OCI-M2 (cell line): ENCODE data around the gene ERC2.

Experiments
- DNase-seq: peaks from one replicate; lab custom pipeline; 2025; ENCODE audit not compliant: unreplicated experiment; lab: John Stamatoyannopoulos, UW

Gene ERC2

DNA sequence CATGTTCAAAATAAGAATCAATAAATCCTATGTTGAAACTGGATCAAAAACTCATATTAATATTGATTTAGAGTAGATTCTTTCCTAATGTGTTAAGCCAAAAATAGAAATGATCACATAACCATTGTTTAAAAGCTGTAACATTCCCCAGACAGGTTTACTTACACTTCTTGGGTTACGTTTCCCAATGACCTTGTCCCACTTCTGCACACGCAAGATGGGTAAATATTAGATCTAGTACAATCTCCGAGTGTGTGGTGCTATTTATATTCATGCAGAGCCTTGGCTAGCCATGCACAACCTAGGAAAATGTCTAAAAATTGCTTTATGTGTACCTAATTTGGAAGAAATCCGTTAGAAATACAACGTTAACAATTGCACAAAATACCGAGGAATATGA, 39.6 kb downstream of the ERC2 start:
- DNase-seq: no peak

DNA sequence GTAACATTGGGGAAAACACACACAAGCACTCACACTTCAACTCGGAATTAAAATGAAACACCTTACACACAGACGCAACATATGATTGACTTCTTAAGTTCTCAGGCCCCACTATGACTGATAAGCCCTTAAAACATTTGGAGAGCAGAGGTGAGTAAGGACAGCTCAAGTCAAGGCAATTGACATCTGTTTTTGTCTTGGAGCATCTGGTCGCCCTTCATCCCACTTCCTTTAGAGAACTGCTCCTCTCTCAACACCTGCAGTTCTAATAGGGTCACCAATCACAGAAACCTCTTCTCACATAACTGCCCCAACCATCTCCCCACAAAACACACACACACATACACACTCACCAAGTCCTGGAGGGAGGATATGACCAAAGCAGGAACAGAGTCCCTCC, 43.4 kb downstream of the ERC2 start:
- DNase-seq: no peak

DNA sequence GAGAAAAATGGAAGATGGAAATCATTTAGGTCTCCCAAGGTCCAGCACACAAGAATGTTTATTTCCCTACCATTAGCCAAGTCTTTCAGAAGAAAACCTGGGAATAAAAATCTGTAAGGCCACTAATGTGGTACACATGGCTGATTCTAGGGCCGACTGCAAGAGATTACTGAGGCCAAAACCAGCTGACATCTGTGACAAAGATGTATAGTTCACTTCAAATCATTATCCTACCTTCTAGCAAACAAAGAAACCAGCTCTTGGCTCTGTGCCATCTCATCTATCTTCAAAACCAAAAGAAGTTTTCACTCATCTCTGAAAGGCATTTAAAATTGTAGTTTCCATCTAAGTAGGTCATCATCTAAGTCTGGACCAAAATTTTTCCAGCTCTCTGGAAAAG, 43.9 kb downstream of the ERC2 start:
- no peak for DNase-seq

DNA sequence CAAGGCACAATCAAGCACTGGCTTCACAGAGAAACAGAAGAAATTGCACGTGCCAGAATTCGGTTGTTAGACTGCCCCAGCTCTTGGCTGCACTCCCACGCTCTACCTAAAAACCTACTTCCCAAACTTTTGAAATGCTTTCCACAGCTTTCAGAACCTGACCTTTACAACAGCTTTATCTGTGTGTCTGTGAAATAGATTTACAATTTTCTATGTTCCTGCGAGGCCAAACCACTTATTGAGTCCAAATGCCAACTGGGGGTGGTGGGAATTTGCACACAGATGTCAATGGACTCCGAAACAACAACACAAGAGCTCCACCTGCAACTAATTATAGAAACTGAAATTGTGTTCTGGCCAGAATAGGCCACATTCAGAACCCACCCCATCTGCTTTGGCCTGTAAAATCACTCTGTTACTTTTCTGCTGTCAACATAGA, 44.6 kb downstream of the ERC2 start:
- DNase-seq: no peak

DNA sequence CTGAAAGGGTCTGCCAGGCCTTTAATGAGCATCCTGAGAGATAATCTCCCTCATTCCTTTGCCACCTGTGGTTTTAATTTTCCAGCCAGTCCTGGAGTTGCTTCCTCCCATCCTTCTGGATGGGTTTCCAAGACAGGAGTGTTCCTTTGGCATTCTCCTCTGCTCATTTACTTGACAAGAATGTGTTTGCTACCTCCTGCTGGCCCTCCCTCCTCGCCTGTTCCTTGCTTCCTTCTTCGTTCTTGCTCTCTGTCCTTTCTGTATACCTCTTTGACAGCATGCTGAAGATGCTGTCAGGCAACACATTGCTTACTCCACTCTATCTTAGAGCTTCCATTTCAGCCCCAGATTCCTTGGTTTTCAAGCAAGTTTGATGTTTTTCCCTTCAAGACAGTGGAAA, 46.0 kb downstream of the ERC2 start:
- no peak for DNase-seq

DNA sequence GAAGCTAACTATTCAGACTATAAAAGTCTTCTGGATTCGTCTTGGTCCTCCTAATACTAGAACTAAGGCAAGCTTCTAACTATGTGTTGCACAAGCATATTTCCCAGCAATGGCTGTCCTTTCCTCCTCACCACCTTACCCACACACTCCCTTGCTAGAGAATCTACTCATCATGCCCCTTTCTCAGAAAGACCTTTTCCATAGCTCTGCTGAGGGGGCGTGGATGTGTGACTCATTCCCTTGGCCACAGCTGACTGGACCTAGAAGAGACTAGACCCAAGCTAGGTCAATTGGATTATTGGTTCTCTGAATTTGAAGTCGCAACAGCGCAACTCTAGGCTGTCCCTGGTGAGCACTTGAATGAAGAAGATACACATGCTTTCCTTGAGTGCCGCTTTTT, 47.1 kb downstream of the ERC2 start:
- DNase-seq: no peak

DNA sequence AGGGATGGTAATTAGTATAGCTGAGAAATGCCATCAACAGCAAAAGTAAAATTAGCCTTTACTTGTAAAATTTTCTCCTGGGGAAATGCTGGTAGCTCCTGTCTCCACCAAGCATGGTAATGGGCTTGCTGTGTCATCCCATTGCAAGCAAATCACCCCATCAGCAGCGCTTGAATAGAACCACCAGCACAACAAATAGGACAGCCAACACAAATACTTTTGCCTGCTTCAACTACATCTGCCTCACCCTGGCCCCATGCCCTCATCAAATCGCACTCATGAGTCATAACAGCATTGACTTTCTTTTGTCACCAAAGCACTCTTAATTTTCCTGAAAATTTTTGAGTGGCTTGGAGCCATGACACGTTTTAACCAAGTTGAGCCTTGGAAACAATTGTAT, 52.6 kb downstream of the ERC2 start:
- DNase-seq: no peak

DNA sequence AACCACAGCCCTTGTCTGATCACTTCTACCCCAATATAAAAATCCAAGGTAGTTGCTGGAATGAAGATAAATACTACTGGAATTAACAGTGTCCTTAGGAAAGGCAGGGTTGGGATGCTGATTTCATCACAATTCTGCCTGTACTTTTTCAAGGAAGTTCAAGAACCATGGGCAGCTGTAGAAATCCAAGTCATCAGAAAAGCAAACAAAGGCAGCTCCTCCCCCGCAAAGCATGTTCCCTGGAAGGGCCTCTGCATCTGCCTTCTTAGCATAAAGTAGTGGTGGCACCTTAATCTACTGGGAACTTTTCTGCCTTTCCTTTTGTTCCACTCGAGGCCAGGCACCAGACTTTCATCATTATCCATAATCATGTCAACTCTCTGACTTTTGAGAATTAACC, 54.4 kb downstream of the ERC2 start:
- DNase-seq: no peak

DNA sequence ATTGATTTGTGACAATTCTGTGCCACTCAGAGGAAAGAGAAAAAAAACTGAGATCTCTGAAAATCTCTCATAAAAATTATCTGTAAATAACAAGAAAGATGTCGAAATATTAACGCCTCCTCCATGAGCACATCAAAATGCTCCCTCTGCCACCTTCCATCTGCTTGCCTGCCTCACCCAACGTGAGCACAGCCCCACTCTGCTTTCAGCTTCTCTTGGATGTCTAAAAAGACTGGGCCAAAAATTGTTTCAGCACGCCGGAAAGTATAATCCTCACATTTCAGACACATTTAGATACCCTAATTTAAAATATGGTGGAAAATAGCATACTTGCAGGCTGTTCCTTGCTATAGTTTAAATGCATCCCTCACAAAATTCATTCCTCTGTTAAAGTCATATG, 57.1 kb downstream of the ERC2 start:
- no peak for DNase-seq

DNA sequence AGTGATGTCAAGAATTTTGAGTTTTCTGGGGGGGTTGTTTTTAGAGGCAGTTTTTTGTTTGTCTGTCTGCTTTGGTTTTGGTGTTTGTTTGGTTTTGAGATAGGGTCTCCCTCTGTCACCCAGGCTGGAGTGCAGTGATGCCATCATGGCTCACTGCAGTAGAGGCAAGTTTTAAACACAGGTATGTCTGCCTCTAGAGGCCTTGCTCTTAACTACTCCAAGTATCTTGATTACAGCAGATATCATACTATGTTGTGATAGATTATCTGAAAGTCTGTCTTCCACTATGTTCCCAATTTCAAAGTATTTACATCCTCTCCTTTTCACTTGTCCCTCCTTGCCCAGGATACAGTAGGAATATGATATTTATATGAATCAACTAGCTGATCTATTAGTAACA, 57.7 kb downstream of the ERC2 start:
- DNase-seq: no peak

DNA sequence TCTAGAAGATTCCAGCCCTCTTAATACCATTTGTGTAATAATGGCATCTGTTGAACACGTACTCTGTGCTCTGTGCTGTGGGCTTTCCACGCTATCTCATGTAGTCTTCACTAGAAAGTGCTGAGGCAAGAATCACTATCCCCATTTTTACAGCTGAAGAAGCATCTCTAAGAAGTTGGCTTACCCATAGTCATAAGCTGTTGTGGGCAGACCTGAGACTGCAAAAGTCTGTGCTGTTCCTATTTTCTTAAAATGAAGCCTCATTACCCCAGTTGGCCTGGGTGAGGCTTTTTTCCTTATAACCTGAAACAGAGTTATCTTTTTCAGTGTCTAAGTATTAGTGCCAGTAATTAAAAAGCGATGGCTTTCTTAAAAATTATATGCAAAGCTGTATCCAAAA, 58.5 kb downstream of the ERC2 start:
- DNase-seq: no peak

DNA sequence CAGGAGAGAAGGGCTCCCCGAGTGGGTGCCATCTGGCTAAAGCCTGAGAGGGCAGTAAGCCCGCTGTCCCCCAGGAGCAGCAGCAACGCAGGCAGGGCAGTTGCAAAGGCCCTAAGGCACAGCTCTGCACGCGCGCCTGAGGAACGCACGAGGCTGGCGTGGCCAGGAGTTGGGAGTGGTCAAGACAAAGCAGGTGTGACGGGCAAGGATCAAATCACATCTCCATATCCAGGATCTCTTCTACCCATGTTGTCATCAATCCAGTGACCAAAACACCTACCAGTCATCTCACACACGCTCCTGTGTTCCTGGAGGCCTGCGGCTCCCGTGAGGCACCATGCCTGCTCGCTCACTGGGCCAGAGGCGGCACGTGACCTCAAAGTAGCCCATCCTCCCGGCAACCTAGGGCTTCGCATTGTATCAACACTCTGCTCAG, 59.5 kb downstream of the ERC2 start:
- no peak for DNase-seq

DNA sequence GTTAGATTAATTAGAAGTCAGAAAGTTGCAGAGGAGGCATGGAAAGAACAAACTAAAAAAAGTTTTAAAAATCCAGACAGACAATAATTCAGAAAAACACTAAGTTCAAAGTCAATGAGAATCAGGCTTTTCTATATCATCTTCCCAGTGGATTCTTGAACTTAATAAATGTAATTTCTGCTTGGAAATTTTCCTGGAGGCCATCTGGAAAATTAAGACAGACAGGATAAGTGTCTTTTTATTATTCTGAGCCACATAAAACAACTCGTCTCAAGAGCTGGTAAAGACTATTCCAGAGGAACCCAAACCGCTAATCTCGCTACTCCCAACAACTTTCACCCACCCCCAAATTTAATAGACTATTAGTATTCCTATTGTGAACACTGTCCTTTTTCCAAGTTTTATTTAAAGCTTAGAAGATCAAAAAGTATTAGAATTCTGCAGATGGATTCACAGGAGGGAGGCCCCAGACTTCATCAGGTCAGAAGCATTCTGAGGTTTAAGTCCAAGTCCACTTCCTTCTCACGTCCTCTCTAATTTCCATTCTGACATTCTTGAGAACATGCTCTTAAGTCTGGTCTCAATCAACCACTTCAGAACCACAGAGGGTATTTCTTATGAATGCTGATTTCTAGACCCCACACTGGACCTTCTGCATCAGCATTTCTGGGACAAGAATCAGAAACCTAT, 61.3 kb downstream of the ERC2 start:
- DNase-seq: no peak

DNA sequence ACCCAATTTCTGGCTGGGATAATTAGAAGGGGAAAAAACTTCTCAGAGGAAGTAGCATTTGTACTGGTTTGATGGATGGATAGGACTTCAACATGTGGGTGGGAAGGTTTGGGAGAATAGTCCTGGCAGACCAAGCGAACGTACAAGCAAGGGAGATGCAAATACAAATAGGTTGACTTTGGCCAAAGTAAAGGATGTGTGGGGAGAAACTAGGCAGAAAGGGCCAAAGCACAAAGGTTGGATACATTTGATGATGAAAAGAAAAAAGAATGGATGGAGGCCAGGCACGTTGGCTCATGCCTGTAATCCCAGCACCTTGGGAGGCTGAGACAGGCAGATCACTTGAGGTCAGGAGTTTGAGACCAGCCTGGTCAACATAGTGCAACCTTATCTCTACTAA, 63.4 kb downstream of the ERC2 start:
- no peak for DNase-seq

DNA sequence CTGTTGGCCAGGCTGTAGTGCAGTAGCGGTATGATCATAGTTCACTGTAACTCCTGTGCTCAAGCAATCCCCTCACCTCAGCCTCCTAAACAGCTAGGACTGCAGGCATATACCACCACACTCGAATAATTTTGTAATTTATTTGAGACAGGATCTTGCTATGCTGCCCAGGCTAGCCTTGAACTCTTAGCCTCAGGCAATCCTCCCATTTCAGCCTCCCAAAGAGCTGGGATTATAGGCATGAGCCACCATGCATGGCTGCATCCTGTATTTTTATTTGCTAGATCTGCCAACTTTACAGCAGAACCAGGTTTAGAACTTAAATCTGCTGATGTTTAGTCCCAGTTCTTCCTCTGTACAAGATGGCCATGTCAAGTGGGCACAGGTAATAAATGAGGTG, 69.6 kb downstream of the ERC2 start:
- DNase-seq: no peak

DNA sequence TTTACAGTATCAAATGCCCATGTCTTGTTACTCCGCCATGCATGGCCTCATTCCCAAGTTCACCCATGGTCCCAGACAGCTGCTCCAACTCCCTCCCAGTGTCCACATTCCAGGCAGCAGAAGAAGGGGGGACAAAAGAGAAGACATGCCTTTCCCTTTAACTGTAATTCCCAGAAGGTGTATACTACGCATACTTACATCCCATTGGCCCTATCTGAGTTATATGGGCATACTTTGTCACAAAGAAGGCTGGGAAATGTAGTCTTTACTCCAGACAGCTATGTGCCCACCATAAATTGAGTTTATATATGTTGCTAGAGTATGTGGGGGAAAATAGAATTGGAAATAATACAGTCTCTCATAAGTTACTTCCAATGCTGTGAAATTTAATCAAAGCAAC, 70.5 kb downstream of the ERC2 start:
- DNase-seq: no peak

DNA sequence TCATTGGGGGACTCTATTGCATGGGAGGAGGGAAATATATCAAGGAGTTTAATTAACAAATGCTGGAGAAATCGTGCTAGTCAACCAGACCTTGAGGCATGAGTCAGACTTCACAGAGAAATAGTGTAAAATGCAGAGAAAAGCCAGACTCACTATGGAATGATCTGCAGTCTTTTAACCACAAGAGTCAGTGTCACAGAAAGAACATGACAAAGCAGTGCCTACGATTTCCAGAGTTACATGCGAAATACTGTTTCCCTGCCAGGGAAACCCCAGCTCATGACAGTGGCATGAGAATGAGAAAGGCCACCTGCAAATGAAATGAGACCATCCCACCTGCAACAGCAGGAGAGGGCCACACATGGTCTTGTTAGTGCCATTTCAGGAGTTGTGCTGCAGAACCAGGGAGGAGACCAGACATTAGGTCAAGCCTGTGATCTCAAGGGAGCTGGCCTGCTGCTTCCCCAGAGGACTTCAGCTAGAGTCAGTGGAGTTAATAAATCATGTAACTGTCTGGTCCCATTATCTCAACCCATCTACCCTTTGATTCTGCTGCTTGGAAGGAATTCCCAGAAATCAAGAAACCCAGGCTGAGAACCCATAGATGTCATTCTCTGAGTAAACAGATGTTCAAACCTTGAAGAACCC, 79.0 kb downstream of the ERC2 start:
- no peak for DNase-seq

DNA sequence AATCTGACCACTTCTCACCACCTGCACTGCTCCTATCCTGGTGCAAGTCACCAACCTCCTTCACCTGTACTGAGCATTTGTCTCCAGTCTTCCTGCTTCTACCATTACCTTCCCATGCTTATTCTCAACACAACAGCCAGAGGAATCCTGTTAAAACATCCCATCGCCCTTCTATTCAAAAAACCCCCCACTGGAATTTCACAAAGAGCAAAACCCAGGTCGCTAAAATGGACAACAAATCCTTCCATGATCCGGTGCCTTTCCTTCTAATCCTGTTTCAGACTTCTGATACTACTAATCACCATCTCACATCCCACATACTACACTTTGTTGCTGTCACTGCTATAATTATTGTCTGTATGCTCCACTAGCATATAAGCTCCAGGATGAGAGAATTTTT, 85.2 kb downstream of the ERC2 start:
- no peak for DNase-seq

DNA sequence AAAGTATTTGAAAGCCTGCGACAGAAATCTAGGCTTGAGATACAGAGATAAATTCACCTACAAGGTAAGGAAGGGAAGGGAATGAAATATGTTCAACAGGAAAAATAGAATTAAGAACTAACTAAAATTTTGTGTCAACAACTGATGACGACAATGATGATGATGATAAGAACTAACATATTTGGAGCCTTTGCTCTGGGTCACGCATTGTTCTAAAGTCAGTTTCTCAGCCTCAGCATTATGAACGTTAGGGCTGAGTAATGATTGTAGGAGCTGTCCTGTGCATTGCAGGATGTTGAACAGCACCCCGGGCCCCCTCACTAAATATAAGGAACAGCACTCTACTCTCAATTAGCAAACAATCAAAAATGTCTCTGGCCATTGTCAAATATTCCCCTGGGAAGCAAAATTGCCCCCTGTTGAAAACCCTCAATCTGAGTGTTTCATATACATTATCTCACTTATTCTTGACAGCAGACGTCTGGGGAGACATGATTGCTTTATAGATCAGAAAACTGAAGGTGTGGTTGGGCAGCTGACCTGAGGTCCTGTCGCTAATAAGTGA, 88.5 kb downstream of the ERC2 start:
- no peak for DNase-seq

DNA sequence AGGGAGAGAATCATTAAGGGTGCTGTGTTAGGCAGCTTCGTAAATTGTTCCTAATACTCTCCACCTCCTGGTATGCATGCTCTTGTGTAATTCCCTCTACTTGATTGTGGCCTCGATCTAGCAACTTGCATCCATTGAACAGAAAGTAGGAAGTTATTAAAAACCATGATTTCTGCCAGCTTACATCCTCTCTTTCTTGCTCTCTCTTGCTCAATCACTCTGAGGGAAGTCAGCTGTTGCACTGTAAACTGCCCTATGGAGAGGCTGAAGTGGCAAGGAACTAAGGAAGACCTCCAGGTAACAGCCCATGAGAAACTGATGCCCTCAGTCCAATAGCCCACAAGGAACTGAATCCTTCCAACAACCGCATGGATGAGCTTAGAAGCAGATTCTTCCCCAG, 92.6 kb downstream of the ERC2 start:
- no peak for DNase-seq

DNA sequence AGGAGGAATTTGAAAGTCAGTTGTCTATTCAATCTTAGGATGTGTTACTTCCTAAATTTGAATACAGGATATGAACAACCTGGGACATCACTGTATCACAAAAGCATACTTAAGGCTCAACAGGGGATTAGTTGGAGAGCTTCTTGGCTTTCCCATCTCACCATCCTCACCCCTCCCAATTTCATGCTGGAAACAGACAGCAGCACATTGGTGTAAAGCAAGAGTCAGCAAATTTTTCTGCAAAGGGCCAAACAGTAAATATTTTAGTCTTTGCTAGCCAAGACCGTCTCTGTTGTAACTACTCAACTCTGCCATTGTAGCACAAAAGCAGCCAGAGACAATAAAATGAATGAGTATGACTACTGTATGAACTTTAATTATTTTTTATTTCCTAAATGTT, 94.9 kb downstream of the ERC2 start:
- no peak for DNase-seq

DNA sequence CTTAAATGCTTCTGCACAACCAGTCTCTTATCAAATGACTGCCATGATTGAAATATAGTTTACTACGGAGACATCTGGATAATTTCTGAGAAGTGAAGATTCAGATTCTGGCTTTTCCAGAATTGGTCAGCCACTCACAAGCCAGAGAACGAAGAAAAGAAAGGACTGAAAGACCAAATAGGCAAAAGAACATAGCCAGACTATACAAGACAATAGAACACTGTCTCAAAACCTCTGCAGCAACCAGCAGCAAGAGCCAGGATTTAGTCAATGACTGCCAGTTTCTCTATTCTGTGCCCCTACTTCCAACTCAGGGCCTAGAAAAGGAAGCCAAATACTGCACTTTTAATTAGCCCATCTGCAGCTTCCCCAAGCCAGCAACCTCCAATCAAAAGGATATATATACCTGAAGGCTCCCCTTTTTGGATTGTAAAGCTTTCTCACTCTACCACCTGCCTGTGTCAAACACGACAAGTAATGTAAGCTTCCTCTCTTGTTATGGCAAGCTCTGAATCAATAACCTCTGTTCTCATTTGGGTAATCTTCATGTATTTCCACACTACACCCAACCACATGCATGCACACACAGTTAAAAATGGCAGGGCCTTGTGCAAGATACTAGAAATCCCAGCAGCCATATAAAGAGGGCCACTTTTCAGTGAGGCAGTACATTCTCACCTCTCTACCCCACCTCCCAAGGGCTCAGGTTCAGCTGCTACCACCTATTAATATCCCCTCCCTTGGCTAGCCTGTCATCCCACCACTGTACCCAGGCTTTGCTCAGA, 97.1 kb downstream of the ERC2 start:
- no peak for DNase-seq
